Spleen (tissue), 7 donors: ENCODE measurements around the gene GEMIN4.

Experiments used
- CTCF ChIP-seq, 11 experiments: fragments of 200-600 bp in 7 of 11; fragments of 450-650 bp in 4 of 11; sonication (generic) in 4 of 11; IDR thresholded peaks in 8 of 11; conservative IDR thresholded peaks in 3 of 11; 1 replicate in 7 of 11; 2 replicates in 4 of 11; pipeline versions ENCODE4 v1.4.0 to v1.8.0; 2016 to 2021; ENCODE audit warnings: antibody characterized with exemption in 11 of 11, inconsistent platforms in 4 of 11, mild to moderate bottlenecking in 1 of 11
- POLR2A ChIP-seq, 3 donors: fragments of 450-650 bp; IDR thresholded peaks; one replicate each; pipeline ENCODE4 v1.5.1; 2017; ENCODE audit warnings: antibody characterized with exemption in 3 of 3, mild to moderate bottlenecking in 1 of 3
- donor health status: DM: no; HTN: no; CAD: no; lungs with moderate emphysema.
- donor health status: DM: no; HTN: no; CAD: no.
- donor health status: DM: no; HTN: no; CAD: no.

GRCh38 chr17:718075-718474 lies 34.0 kb downstream of the GEMIN4 start:
- no peak for TF ChIP-seq CTCF (IDR thresholded peaks at IDR 0.05 in 8 of 11, conservative IDR thresholded peaks at IDR 0.05 in 3 of 11)
- TF ChIP-seq POLR2A (IDR thresholded peaks at IDR 0.05) = no peak
